ENCODE measurements around the gene C5.
A peak's percentile ranks its signal among the peaks of the same experiment; 100 is the strongest.
"Not testable (repeated sequence)": the region's sequence is repeated elsewhere in the genome, so short reads cannot be mapped to it uniquely, and the experiment has no call there.

The C5 gene

DNA sequence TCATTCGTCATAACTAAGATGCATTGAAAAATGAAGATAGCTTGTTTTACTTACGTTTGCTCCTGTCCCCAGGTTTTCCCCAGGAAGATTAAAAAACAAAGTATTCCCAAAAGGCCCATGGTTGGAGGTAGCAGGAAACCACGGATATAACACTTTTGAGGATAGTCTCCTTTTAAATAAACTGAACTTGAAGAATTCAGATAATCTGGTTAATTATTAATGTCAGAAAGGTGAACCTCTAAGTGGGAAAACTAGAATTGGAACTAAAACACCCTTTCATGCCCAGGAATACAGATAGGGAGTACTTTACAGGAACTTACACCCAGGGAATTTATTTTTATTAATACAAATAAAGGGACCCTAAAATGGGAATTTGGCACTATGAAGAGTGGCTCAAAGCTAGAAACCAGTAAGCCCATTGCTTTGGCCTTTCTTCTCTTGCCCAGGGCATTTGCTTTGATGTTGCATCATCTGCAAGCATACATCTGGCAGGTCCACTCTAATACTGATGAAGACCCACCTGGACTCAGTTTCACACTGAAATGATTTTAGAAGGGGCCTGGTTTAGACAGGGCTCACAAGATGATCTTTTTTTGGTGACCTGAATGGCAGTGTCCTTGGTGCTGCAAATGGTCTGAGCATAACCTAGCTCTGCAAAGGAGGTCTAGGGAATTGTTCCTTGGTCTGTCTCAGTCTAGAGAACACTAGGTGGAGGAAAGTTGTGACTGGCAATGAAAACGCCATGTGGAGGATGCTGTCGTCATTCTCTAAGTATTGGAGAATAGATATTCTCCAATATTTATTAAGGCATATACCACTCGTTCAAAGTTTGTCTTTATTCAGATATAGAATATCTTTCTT, at the start of gene C5:
Gene C5, minus strand, starts transcription at position 148 of the 861 bp plus-strand sequence. Its CDS starts 29 bp downstream, at position 119.
- no peak for DNase-seq

DNA sequence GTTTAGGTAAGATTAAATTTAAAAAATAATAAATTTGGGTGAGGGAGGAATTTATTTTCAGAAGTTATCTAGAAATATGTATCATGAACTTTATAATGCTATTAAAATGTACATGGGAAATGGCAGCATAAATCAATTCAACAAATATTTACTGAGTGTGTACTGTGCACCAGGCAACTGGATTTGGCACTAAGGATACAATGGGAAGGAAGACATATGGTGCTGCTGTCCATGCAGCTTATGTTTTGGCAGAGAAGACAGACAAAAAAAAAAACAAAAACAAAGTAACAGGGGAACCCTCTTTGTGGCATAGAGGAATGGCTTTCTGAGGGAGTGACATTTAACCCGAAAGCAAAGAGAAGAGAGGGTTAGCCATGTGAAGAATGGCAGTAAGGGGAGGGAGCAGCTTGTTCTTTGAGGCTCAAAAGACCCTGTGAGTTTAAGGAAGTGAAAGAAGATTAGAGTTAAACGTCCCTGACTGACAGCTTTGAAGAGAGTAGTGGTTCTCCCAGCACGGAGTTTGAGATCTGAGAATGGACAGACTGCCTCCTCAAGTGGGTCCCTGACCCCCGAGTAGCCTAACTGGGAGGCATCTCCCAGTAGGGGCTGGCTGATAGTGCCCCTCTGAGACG, 48.6 kb upstream of the C5 start:
- no peak for DNase-seq

- DNase-seq: no peak
Measured at GRCh38 chr9:121095057-121095456, 45.0 kb upstream of the C5 start.

- DNase-seq: not testable (repeated sequence)
Measured at GRCh38 chr9:121090743-121091142, 40.7 kb upstream of the C5 start.

GRCh38 chr9:121088576-121088975, 38.5 kb upstream of the C5 start:
- no peak for DNase-seq

DNA sequence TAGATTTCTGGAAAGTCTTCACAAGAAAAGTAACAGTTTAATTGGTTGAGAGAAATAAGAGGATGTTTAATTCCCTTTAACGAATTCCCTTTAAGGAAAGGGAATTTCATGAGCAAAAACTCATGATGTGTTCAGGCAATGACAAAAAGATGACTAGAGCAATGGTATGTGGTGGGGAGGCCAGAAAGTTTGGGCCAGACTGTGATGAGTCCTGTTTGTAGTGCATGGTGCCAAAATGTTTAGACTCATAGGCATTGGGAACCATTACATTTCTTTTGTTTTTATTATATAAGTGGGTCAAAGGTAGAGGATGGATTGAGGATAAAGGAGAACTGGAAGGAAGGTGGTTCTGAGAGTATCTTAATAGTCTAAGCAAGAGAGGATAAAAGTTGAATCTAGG, 35.6 kb upstream of the C5 start:
- no peak for DNase-seq

DNA sequence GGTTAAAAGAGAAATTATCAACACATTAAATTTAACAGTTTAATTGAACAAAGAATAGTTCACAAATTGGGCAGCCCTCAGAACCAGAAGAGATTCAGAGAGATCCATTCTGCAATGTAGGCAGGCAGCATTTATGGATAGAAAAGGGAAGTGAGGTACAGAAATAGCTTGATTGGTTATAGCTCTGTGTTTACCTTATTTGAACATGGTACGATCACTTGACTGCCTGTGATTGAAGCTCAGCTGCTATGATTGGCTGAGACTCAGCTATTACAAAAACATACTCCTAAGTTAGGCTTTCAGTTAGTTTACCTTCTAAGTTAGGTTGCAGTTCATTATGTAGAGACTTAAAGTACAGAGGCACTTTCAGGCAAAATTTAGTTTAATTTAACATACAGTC, 32.0 kb upstream of the C5 start:
- DNase-seq: no peak

GRCh38 chr9:121075251-121076036, 25.4 kb upstream of the C5 start:
- DNase-seq: peak in 1 of 2 experiments; percentile 61

DNA sequence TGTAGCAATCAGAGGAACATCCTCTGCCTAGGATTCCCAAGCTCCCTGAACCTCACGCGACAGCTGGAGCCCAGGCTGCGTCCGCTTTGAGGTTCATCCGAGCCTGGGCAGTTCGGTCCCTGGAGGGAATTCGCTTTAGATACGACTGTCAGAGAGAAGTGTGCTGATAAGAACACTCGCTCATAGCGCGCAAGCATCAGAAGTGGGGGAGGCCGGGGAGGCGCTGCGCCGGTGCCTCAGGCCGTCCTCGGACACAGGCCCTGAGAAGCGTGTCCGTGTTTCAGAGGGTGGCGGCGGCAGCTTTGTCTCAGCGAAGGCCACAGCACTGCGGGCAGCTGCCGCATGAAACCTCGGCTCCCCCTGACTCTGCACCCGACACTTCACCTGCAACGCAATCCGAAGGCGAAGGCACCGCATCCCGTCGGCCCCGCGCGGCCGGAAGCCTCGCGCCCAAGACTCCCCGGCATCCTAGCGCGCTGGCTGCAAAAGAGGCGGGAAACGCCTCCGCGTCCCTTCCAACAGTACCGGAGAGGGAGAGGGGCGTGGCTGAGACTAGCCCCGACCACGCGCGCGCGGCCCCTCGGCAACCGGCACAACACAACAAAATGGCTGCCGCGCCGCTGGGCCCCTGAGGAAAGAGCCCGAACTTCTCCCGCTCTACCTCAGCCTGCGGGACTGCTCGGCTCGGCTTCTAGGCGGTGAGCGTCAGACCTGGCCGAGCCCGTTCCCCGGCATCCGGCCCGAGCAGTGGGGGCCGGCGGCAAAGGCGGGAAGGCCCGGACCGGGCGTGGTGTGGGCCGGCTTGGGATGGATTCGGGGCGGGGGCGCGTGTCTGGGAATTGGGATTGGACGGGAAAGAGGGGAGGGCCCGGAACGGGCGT, 24.5 kb upstream of the C5 start, which contains the start of gene CNTRL:
Gene CNTRL, plus strand, starts transcription at position 586 of the 881 bp plus-strand sequence. CDS start 13,372 bp downstream, outside the sequence.
- peak; percentile 78 to 92 for DNase-seq

DNA sequence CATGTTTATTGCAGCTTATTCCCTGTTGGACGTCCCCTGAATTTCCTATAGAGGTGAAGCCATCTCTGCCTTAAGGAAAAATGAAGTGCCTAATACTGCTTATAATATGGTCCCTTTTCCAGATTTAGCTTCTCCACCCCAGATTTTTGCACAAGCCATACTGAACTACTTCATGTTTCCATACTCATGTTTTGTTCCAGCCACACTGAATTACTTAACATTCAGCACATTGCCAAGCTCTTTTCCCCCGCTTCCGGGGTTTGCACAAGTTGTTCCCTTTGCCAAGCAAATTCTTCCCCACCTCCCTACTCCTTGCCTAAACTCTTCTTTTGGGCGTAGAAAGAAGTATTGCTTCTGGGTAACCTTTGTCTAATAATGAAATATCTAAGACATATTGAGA, 23.0 kb upstream of the C5 start:
- no peak for DNase-seq

DNA sequence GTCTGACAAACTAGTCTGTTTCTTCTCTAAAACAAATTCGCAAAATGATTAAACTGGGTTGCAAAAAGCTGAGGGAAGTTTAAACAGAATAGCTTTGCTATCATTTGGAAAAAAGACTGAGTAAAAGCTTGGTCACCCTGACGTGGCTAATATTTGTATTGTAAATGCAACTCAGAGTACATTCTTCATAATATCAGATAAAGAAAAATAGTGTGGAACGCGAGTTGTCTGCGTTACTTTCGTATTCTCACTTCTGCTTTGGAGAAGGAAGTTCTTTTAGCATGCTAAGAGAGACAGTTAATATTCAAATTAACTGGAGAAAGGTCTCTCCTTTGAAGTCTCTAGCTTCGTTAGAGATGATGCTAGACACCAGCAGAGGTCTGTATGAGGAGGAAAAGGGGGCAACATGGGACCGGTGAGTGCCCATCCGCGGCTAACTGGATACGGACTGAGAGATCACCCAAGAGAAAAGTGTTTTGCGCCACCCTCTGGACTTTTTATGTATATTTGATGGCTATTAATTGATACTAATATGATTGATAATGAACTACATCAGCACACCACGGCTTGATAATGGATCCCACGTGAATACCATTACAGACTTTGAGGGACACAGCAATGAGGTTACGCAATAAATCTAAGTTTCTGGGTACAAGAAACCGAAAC, 21.8 kb upstream of the C5 start:
- peak; percentile 8 to 32 for DNase-seq

GRCh38 chr9:121071370-121071755, 21.3 kb upstream of the C5 start:
- DNase-seq: no peak

- DNase-seq: no peak
Measured at GRCh38 chr9:121069396-121069795, 19.3 kb upstream of the C5 start.

DNA sequence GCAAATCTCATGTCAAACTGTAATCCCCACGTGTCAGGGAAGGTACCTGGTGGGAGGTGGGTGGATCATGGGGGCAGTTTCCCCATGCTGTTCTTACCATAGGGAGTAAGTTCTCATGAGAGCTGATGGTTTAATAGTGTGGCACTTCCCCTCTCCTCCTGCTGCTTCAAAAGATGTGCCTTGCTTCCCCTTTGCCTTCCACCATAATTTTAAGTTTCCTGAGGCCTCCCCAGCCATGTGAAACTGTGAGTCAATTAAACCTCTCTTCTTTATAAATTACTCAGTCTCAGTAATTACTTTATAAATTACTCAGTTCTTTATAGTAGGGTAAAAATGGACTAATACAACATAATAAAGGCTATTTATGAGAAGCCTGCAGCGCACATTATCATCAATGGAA, 17.6 kb upstream of the C5 start:
- no peak for DNase-seq

DNA sequence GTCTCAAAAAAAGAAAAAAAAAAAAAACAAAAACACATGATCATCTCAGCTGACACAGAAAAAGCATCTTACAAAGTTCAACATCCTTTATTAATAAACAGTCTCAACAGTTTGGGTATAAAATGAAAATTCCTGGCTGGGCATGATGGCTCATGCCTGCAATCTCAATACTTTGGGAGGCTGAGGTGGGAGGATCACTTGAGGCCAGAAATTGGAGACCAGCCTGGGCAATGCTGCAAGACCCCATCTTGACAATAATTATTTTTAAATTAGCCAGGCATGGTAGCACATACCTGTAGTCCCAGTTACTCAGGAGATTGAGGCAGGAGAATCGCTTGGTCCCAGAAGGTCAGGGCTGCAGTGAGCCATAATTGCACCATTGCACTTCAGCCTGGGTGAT, 16.8 kb upstream of the C5 start:
- no peak for DNase-seq

DNA sequence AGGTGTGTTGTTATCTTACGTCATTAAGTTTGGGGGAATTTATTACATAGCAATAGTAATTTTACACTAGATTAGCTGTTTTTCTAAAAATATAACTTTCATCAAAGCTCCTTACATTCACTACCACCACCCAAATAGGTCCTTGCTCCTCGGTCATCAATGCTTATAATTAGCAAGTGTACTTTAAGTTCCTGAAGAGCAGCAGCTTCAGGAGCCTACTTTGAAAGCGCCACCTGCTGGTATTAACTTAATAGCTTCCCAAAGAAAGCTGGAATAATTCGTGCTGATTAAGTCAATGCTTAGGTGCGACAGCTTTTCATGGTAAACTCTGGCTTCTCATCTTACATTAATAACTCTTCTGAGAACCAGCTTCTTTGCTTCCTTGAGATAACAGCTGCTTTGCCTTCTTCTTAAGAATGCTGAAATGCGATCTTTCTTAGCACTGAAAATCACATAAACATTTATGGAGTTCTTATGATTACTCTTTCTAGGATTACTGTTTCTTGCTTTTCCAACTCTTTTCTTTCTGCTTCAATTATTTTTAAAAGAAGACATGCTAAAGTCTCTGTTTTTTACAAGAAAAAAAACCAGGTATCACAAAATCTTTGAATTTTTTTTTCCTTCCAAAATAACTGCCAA, 10.0 kb upstream of the C5 start:
- peak; percentile 37 to 70 for DNase-seq

DNA sequence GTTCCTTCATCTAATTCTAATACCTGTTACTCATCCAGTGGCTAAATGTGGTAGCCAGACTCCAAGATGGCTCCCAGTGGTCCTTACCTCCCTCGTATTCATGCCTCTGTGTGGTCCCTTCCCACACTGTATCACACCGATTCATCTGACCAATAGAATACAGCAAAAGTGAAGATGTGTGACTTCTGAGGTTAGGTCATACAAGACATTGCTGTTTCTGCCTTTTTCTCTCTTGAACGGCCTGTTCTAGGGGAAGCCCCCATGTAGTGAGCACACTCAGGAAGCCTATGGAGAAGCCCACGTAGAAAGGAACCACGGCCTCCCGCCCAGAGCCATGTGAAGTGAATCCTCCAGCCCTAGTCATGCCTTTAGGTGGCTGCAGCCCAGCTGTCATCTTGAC, 9.4 kb upstream of the C5 start:
- DNase-seq: no peak

DNA sequence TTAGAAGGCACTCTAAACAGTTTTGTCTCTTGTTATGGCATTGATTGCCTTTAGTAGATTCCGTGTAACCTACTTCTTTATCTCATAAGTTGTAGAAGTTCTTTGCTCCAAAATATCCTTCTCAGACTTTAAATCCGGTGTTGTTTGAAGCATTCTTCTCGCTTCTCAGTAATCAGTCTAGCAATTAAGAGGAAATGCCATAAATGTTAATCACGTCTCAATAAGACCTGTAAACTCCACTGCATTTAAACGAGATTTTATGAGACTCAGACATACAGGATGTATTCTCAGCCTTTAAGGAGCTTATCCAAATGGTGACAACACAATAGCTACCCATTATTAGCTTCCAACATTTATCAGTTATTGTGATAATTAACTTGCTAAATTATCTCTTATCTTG, 7.7 kb upstream of the C5 start:
- no peak for DNase-seq

DNA sequence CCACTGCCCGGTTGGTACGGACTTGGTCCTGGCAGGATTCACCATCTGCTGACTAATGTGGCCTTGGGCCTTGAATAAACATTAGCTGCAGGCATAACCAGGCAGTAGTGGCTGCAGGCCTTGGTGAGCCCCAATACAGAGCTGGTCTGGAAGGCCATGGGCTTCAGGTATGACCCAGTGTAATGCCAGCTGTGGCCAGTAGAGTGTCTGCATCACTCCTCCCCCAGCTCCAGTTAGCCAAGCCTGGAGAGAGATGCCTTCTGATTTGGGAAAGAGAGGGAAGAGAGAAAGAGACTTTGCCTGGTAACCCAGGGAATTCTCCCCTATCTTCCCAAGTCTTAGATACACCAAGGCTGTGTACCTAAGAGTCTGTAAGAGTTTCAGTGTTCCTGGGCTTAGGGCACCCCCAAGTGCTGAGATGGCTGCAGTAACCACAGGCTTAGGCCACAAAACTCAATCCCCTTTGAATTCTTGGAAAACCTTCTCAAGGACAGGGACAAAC, 5.6 kb upstream of the C5 start:
- peak in 1 of 2 experiments; percentile 2 for DNase-seq

GRCh38 chr9:121053544-121053943, 3.5 kb upstream of the C5 start:
- no peak for DNase-seq

- DNase-seq: no peak
Measured at GRCh38 chr9:121048618-121049017, 1.5 kb downstream of the C5 start.

All from NCI-H526 (cell line).